ENCODE measurements around the gene UBTD1.

UBTD1 gene

DNA sequence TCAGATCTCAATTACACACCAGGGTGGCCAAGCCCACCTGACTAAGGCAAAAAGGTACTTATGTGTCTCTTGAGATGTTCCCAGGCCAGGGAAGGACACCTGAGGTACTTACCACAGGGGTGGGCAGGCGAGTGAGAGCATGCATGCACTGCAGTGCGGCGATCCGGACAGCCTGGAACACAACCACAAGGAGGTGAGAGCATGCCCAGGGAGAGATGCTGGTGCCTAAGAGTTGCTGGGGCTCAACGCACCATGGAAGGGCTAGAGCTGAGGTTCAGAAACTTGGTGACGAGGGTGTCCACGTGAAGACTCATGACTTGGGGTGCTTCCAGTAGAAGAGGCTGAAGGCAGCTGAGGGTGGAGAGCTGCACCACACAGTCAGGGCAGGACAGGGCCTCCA lies 39.6 kb upstream of the UBTD1 start:
- H3K9ac ChIP-seq (ENCODE audit: insufficient read length, low read depth), result no peak overlapping the region
- no peaks in the 10 kb centered on the region for H3K27me3 ChIP-seq (ENCODE audit: insufficient read depth, insufficient read length)
- TF ChIP-seq YY1 (IDR thresholded peaks at IDR 0.05; ENCODE audit: insufficient read depth, insufficient read length) (no peak), SUZ12 (IDR thresholded peaks at IDR 0.05; ENCODE audit: extremely low read depth, insufficient read depth, insufficient read length) (no peak), ZNF274 (IDR thresholded peaks at IDR 0.05; ENCODE audit: low read depth, low read length) (no peak)
- H3K4me1 ChIP-seq (ENCODE audit: insufficient read depth, insufficient read length), result peaks cover 4% of the 10 kb centered on the region
- no peak for DNase-seq (ENCODE audit: low read depth, low spot score)
- no peaks in the 10 kb centered on the region for H3K9me3 ChIP-seq (ENCODE audit: insufficient read depth, low read length)
- H3K4me3 ChIP-seq (ENCODE audit: insufficient read length, low read depth), result no peak overlapping the region
- H3K36me3 ChIP-seq (ENCODE audit: insufficient read depth, insufficient read length, low read length), result peaks cover 94% of the 10 kb centered on the region

GRCh38 chr10:97459933-97460332 lies 38.8 kb upstream of the UBTD1 start:
- DNase-seq (ENCODE audit: low read depth, low spot score), result no peak
- Histone ChIP-seq H3K36me3 (ENCODE audit: insufficient read depth, insufficient read length, low read length) (peaks cover 89% of the 10 kb centered on the region), H3K4me1 (ENCODE audit: insufficient read depth, insufficient read length) (peaks cover 4% of the 10 kb centered on the region), H3K4me3 (ENCODE audit: insufficient read length, low read depth) (no peak overlapping the region), H3K27me3 (ENCODE audit: insufficient read depth, insufficient read length) (no peaks in the 10 kb centered on the region), H3K9ac (ENCODE audit: insufficient read length, low read depth) (no peak overlapping the region), H3K9me3 (ENCODE audit: insufficient read depth, low read length) (no peaks in the 10 kb centered on the region)
- TF ChIP-seq SUZ12 (IDR thresholded peaks at IDR 0.05; ENCODE audit: extremely low read depth, insufficient read depth, insufficient read length), result no peak
- no peak for TF ChIP-seq YY1 (IDR thresholded peaks at IDR 0.05; ENCODE audit: insufficient read depth, insufficient read length)
- no peak for TF ChIP-seq ZNF274 (IDR thresholded peaks at IDR 0.05; ENCODE audit: low read depth, low read length)

DNA sequence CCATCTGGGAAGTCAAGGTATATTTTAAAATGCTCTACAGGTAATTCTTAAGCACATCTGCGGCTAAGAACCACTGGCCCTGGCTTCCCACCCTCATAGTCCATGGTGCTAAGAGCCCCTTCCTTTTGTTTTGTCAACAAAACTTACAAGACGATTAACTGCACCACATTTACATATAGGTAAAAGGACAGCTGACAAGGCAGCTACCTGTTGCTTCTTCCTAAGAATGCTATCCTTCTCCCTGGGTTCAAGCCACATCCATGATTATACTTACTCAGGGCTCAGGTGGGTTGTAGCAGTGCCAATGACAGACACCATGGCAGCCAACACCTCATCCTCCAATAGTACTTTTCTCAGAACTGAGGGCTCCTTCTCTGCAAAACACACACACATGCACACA lies 36.4 kb upstream of the UBTD1 start:
- H3K36me3 ChIP-seq (ENCODE audit: insufficient read depth, insufficient read length, low read length), result peaks cover 87% of the 10 kb centered on the region
- H3K4me3 ChIP-seq (ENCODE audit: insufficient read length, low read depth), result no peak overlapping the region
- H3K9me3 ChIP-seq (ENCODE audit: insufficient read depth, low read length), result no peaks in the 10 kb centered on the region
- peaks cover 4% of the 10 kb centered on the region for H3K4me1 ChIP-seq (ENCODE audit: insufficient read depth, insufficient read length)
- DNase-seq (ENCODE audit: low read depth, low spot score), result no peak
- H3K9ac ChIP-seq (ENCODE audit: insufficient read length, low read depth), result no peak overlapping the region
- no peaks in the 10 kb centered on the region for H3K27me3 ChIP-seq (ENCODE audit: insufficient read depth, insufficient read length)
- no peak for TF ChIP-seq YY1 (IDR thresholded peaks at IDR 0.05; ENCODE audit: insufficient read depth, insufficient read length)
- TF ChIP-seq ZNF274 (IDR thresholded peaks at IDR 0.05; ENCODE audit: low read depth, low read length), result no peak
- no peak for TF ChIP-seq SUZ12 (IDR thresholded peaks at IDR 0.05; ENCODE audit: extremely low read depth, insufficient read depth, insufficient read length)

- TF ChIP-seq YY1 (IDR thresholded peaks at IDR 0.05; ENCODE audit: insufficient read depth, insufficient read length), result no peak
- Histone ChIP-seq H3K36me3 (ENCODE audit: insufficient read depth, insufficient read length, low read length) (peaks cover 91% of the 10 kb centered on the region), H3K9me3 (ENCODE audit: insufficient read depth, low read length) (no peaks in the 10 kb centered on the region), H3K4me3 (ENCODE audit: insufficient read length, low read depth) (no peak overlapping the region), H3K27me3 (ENCODE audit: insufficient read depth, insufficient read length) (no peaks in the 10 kb centered on the region), H3K9ac (ENCODE audit: insufficient read length, low read depth) (no peak overlapping the region), H3K4me1 (ENCODE audit: insufficient read depth, insufficient read length) (peaks cover 4% of the 10 kb centered on the region)
- peak; percentile 40 for DNase-seq (ENCODE audit: low read depth, low spot score)
Observed at GRCh38 chr10:97463363-97464132, 35.2 kb upstream of the UBTD1 start.

DNA sequence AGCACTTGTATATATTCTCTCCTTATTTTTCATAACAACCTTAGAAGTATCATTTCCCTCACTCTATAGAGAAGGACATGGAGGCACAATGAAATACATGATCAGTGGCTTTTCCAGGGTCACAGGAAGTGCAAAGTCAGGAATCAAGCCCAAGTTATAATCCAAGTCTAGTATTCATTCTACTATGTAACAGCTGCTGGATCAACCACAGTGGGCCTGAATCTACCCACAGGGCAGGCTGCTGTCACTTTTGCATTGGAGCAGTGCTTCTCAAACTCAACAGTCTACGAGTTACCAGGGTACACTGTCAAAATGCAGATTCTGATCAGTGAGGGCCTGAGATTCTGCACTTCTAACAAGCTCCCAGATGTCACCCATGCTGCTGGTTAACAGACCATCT lies 34.5 kb upstream of the UBTD1 start:
- Histone ChIP-seq H3K9me3 (ENCODE audit: insufficient read depth, low read length) (no peaks in the 10 kb centered on the region), H3K36me3 (ENCODE audit: insufficient read depth, insufficient read length, low read length) (peaks cover 90% of the 10 kb centered on the region), H3K4me1 (ENCODE audit: insufficient read depth, insufficient read length) (peaks cover 4% of the 10 kb centered on the region), H3K4me3 (ENCODE audit: insufficient read length, low read depth) (no peak overlapping the region), H3K9ac (ENCODE audit: insufficient read length, low read depth) (no peak overlapping the region), H3K27me3 (ENCODE audit: insufficient read depth, insufficient read length) (no peaks in the 10 kb centered on the region)
- TF ChIP-seq ZNF274 (IDR thresholded peaks at IDR 0.05; ENCODE audit: low read depth, low read length), result no peak
- TF ChIP-seq SUZ12 (IDR thresholded peaks at IDR 0.05; ENCODE audit: extremely low read depth, insufficient read depth, insufficient read length), result no peak
- TF ChIP-seq YY1 (IDR thresholded peaks at IDR 0.05; ENCODE audit: insufficient read depth, insufficient read length), result no peak
- DNase-seq (ENCODE audit: low read depth, low spot score), result no peak

DNA sequence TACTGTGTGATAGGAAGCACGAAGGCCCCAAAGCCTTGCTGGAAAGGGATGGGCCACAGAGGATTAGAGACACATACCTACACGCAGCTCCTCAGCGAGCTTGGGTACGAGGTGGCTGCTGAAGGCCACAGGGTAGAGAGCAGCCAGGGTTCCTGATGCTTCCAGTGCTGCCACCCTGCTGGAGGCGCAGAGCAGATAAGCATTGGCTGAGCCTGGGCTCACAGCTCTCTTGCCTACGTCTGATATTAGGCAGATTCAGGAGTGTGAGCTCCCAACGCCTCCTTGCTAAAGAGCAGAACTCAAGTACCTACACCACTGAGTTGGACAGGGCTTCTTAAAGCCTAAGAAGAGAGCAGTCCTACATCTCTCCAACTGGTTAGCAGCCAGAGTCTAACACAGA lies 32.7 kb upstream of the UBTD1 start:
- Histone ChIP-seq H3K9me3 (ENCODE audit: insufficient read depth, low read length) (no peaks in the 10 kb centered on the region), H3K4me1 (ENCODE audit: insufficient read depth, insufficient read length) (peaks cover 4% of the 10 kb centered on the region), H3K36me3 (ENCODE audit: insufficient read depth, insufficient read length, low read length) (peaks cover 90% of the 10 kb centered on the region), H3K4me3 (ENCODE audit: insufficient read length, low read depth) (no peak overlapping the region), H3K27me3 (ENCODE audit: insufficient read depth, insufficient read length) (no peaks in the 10 kb centered on the region), H3K9ac (ENCODE audit: insufficient read length, low read depth) (no peak overlapping the region)
- no peak for DNase-seq (ENCODE audit: low read depth, low spot score)
- no peak for TF ChIP-seq SUZ12 (IDR thresholded peaks at IDR 0.05; ENCODE audit: extremely low read depth, insufficient read depth, insufficient read length)
- TF ChIP-seq ZNF274 (IDR thresholded peaks at IDR 0.05; ENCODE audit: low read depth, low read length), result no peak
- no peak for TF ChIP-seq YY1 (IDR thresholded peaks at IDR 0.05; ENCODE audit: insufficient read depth, insufficient read length)

- peaks cover 4% of the 10 kb centered on the region for H3K4me1 ChIP-seq (ENCODE audit: insufficient read depth, insufficient read length)
- DNase-seq (ENCODE audit: low read depth, low spot score), result no peak
- no peaks in the 10 kb centered on the region for H3K9me3 ChIP-seq (ENCODE audit: insufficient read depth, low read length)
- H3K36me3 ChIP-seq (ENCODE audit: insufficient read depth, insufficient read length, low read length), result peaks cover 87% of the 10 kb centered on the region
- H3K4me3 ChIP-seq (ENCODE audit: insufficient read length, low read depth), result no peak overlapping the region
- H3K9ac ChIP-seq (ENCODE audit: insufficient read length, low read depth), result no peak overlapping the region
- TF ChIP-seq YY1 (IDR thresholded peaks at IDR 0.05; ENCODE audit: insufficient read depth, insufficient read length), result no peak
- no peak for TF ChIP-seq SUZ12 (IDR thresholded peaks at IDR 0.05; ENCODE audit: extremely low read depth, insufficient read depth, insufficient read length)
- TF ChIP-seq ZNF274 (IDR thresholded peaks at IDR 0.05; ENCODE audit: low read depth, low read length), result no peak
- no peaks in the 10 kb centered on the region for H3K27me3 ChIP-seq (ENCODE audit: insufficient read depth, insufficient read length)
Observed at GRCh38 chr10:97466755-97467154, 32.0 kb upstream of the UBTD1 start.
